Measurements from ENCODE around the gene B3GNT7.

- TF ChIP-seq CTCF (IDR thresholded peaks at IDR 0.05), result no peak
- no peak for TF ChIP-seq POLR2A (IDR thresholded peaks at IDR 0.05)
These were observed 32.8 kb upstream of the B3GNT7 start for GRCh38 chr2:231362555-231363184.
